GM18519 (cell line): Measurements from ENCODE around the gene PRB4.
"Not testable (repeated sequence)": the region's sequence is repeated elsewhere in the genome, so short reads cannot be mapped to it uniquely, and the experiment has no call there.

Experiments used
- ATAC-seq: cut with Tn5 transposase; IDR thresholded peaks from one replicate; pipeline ENCODE4 v1.9.1; 2021; ENCODE audit warnings: mild to moderate bottlenecking, moderate library complexity; ENCODE audit not compliant: unreplicated experiment, low FRiP score

Gene PRB4

DNA sequence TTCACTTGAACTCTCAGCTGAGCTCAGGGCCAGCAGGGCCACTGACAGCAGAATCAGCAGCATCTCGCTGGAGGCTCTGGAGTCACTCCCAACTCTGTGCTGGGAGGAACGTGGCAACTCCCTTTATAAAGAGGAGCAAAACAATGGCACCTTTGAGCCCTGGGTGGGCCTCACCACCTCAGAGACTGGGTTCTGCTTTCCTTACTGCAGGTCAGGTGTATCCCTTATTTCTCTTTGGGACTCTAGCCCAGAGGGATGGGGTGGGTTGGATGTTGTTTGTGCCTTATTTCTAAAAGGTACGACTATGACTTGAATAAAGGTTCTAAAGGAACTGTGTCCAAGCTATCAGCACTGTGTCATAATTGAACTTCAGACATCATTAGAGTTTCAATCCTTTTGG, at the start of gene PRB4:
Gene PRB4, minus strand, starts transcription at position 101 of the 400 bp plus-strand sequence. Its CDS starts 38 bp downstream, at position 63.
- no peak for ATAC-seq

GRCh38 chr12:11351736-11352135, 41.5 kb upstream of the PRB4 start:
- ATAC-seq, result not testable (repeated sequence)

DNA sequence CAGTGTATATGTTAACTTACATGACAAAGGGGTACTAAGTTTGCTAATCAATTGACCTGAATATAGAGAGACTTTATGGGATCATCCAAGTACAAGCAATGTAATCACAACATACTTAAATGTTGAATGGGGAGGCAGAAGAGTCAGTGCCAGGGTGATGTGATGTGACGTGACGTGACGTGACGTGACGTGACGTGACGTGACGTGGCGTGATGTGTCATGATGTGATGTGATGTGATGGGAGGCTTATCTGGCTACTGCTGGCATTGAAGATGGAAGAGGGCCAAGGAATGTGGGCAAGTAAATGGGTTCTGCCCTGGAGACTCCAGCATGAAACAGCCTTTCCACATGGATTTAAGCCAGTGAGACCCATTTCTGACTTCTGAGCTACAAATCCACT, 38.2 kb upstream of the PRB4 start:
- ATAC-seq, result no peak

DNA sequence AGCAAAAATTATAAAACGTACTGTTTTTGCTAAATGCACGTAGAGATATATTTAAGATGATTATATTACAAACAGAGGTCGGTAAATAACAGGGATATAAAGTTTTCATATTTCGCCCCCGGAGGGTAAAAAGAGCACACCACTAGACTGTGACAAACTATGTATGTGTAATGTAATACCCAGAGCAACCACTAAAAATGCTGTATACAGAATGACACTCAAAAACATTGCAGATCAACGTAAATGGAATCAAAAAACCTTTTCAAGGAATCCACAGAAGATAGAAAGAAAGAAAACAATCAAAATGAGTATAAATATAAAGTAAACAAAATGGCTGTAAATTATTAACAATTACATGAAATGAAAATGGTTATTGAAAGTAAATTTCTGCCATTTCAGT, 37.6 kb upstream of the PRB4 start:
- no peak for ATAC-seq

DNA sequence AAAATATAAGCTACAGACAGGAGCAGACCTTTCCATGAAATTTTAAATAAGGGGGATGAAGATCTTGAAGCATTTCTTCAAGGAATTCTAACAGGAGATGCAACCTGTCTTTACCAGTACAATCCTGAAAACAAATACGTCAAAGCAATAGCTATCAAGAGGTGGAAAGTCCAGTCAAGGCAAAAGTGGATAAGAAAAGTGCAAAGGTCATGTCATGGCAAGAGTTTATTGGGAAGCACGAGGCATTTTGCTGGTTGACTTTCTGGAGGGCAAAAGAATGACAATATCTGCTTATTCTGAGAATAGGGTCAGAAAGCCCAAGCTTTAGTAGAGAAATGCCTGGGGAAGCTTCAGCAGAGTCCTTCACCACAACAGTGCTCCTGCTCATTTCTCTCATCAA, 34.3 kb upstream of the PRB4 start:
- no peak for ATAC-seq

- ATAC-seq, result no peak
Observed at GRCh38 chr12:11324426-11324825, 14.2 kb upstream of the PRB4 start.

GRCh38 chr12:11321980-11322379, 11.7 kb upstream of the PRB4 start:
- no peak for ATAC-seq

- no peak for ATAC-seq
Observed at GRCh38 chr12:11307143-11307542, 3.1 kb downstream of the PRB4 start.

GRCh38 chr12:11273449-11273848, 36.8 kb downstream of the PRB4 start:
- no peak for ATAC-seq

DNA sequence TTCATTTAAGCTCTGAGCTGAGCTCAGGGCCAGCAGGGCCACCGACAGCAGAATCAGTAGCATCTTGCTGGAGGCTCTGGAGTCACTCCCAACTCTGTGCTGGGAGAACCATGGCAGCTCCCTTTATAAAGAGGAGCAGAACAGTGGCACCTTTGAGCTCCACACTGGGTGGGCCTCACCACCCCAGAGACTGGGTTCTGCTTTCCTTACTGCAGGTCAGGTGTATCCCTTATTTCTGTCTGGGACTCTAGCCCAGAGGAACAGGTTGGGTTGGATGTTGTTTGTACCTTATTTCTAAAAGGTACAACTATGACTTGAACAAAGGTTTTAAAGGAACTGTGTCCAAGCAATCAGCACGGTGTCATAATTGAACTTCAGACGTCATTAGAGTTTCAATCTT, 40.6 kb downstream of the PRB4 start, which contains the start of gene PRB3:
Gene PRB3, minus strand, starts transcription at position 101 of the 400 bp plus-strand sequence. Its CDS starts 38 bp downstream, at position 63.
- no peak for ATAC-seq

- no peak for ATAC-seq
Observed at GRCh38 chr12:11264501-11264900, 45.7 kb downstream of the PRB4 start.
